Esophagus muscularis mucosa (tissue), 4 donors: ENCODE results near the gene MAGI1.

Experiments
- CTCF ChIP-seq, 3 experiments: fragments of 200-600 bp in 2 of 3; fragments of 450-650 bp in 1 of 3; sonication (generic) in 2 of 3; IDR thresholded peaks; one replicate each; pipeline ENCODE4 v1.5.1; 2017 to 2019; ENCODE audit warnings: antibody characterized with exemption in 3 of 3, mild to moderate bottlenecking in 2 of 3, moderate library complexity in 1 of 3
- EP300 ChIP-seq: sonication (generic); formaldehyde crosslinking; IDR thresholded peaks from one replicate; pipeline ENCODE4 v1.6.1; 2017; ENCODE audit warnings: antibody characterized with exemption
- POLR2A ChIP-seq: fragments of 450-650 bp; IDR thresholded peaks from one replicate; pipeline ENCODE4 v1.6.1; 2017; ENCODE audit warnings: antibody characterized with exemption, moderate library complexity, mild to moderate bottlenecking, low read depth
- POLR2AphosphoS5 ChIP-seq, 2 donors: sonication (generic); formaldehyde crosslinking; IDR thresholded peaks; one replicate each; pipeline ENCODE4 v1.6.1; 2017; ENCODE audit warnings: antibody characterized with exemption in 2 of 2

GRCh38 chr3:65878831-65879230, 159.9 kb downstream of the MAGI1 start:
- no peak for TF ChIP-seq CTCF (IDR thresholded peaks at IDR 0.05)
- no peak for TF ChIP-seq POLR2A
- TF ChIP-seq POLR2AphosphoS5 (IDR thresholded peaks at IDR 0.05), result no peak
- no peak for TF ChIP-seq EP300
